ENCODE results near the gene HPS4. TPM values are rescaled to one million over a fixed set of nuclear protein-coding genes. Genes with fewer than 3 reads are reported as not detected.

Gene HPS4
- total and polyA plus RNA-seq, 11 donors, result 6.2 to 15.0 (median 9.3) TPM

DNA sequence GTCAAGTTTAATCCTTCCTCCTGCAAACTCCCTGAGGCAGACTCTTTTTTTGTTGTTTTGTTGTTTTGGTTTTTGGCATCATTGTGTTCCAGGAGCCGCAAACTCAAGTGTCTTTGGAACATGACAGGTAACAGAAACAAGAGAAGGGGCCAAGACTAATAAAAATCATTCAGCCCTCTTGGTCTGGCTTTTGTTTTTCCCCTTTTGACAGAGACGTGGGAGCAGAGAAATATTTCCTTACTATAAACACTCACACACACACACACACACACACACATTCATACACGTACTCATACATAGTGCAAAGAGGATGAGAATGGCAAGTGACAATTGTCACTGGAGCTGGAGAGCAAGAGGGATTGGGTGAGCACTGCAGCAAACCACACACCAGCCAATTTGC lies 65.0 kb downstream of the HPS4 start:
- Histone ChIP-seq H3K27me3 (peaks cover 0 to 38% (median 12%) of the 10 kb centered on the region in 9 donors), H3K36me3 (no peaks in the 10 kb centered on the region), H3K9me3 (peaks cover 0 to 14% (median 4%) of the 10 kb centered on the region in 12 donors), H3K4me1 (peaks cover 0 to 7% (median 0%) of the 10 kb centered on the region in 12 donors), H3K4me3 (no peak overlapping the region), H3K27ac (peak overlapping the region in 1 of 12 donors; percentile 43)
- TF ChIP-seq, protein P1, sequence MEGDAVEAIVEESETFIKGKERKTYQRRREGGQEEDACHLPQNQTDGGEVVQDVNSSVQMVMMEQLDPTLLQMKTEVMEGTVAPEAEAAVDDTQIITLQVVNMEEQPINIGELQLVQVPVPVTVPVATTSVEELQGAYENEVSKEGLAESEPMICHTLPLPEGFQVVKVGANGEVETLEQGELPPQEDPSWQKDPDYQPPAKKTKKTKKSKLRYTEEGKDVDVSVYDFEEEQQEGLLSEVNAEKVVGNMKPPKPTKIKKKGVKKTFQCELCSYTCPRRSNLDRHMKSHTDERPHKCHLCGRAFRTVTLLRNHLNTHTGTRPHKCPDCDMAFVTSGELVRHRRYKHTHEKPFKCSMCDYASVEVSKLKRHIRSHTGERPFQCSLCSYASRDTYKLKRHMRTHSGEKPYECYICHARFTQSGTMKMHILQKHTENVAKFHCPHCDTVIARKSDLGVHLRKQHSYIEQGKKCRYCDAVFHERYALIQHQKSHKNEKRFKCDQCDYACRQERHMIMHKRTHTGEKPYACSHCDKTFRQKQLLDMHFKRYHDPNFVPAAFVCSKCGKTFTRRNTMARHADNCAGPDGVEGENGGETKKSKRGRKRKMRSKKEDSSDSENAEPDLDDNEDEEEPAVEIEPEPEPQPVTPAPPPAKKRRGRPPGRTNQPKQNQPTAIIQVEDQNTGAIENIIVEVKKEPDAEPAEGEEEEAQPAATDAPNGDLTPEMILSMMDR (IDR thresholded peaks at IDR 0.05), result no peak
- TF ChIP-seq POLR2A (IDR thresholded peaks at IDR 0.05), result no peak
- DNase-seq, result no peak
- ATAC-seq, result no peak
- intact Hi-C loops (cut with DNase I), result no loop called here
- WGBS, 4 donors, result 48 to 63% (median 56%) methylated on average over 3 of the region's 3 CpGs

GRCh38 chr22:26417406-26417805 lies 66.2 kb downstream of the HPS4 start:
- peaks cover 0 to 49% (median 12%) of the 10 kb centered on the region in 9 donors for H3K27me3 ChIP-seq
- peaks cover 0 to 7% (median 0%) of the 10 kb centered on the region in 12 donors for H3K4me1 ChIP-seq
- H3K9me3 ChIP-seq, result peaks cover 0 to 1% (median 0%) of the 10 kb centered on the region in 12 donors
- H3K27ac ChIP-seq, result peak overlapping the region in 1 of 12 donors; percentile 43
- WGBS, 4 donors, result 59 to 83% (median 66%) methylated on average over 3 of the region's 3 CpGs
- ATAC-seq (no peak), DNase-seq (no peak)
- TF ChIP-seq, protein P1 (IDR thresholded peaks at IDR 0.05), result no peak
- no peak for TF ChIP-seq POLR2A (IDR thresholded peaks at IDR 0.05)
- H3K36me3 ChIP-seq, result no peaks in the 10 kb centered on the region
- no peak overlapping the region for H3K4me3 ChIP-seq
- intact Hi-C loops (cut with DNase I), result no loop called here

DNA sequence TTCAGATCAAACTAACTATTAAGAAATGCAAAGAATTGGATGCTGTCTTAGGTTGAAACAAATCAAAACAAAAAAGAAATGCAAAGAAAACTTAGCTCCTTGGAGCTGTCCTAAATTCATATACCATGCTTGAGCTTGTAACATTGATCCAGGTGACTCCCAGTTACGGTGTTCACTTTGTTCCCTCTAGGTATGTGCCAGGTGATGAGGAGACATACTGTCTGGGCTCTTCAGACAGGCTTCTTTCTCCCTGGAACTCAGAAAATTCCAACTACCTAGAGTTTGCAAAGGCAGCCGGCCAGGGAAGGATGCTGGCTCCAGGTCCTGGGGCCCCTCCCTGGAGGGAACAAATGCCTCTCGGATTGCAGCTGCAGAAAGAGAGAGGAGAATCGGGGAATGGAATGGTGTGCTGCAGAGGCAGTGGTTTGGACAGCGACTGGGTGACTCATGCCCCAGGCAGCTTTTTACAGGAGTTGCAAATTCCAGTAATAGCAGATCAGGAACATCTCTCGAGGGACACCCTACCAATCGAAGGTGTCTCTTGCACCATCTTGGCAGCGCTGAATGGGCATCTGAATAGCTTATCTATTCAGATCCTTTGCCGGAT lies 66.8 kb downstream of the HPS4 start:
- Histone ChIP-seq H3K27me3 (peaks cover 0 to 52% (median 12%) of the 10 kb centered on the region in 9 donors), H3K9me3 (no peaks in the 10 kb centered on the region), H3K36me3 (no peaks in the 10 kb centered on the region), H3K4me1 (peaks cover 0 to 7% (median 0%) of the 10 kb centered on the region in 12 donors), H3K27ac (no peak overlapping the region), H3K4me3 (no peak overlapping the region)
- intact Hi-C loops (cut with DNase I), result no loop called here
- DNase-seq, result no peak
- TF ChIP-seq, protein P1 (IDR thresholded peaks at IDR 0.05), result no peak
- TF ChIP-seq POLR2A (IDR thresholded peaks at IDR 0.05), result no peak
- 33 to 41% (median 36%) methylated on average over 9 of the region's 9 CpGs for WGBS, 4 donors
- peak in 1 of 4 donors; percentile 47 for ATAC-seq

GRCh38 chr22:26416256-26416655 lies 67.3 kb downstream of the HPS4 start:
- Histone ChIP-seq H3K27me3 (peaks cover 0 to 53% (median 12%) of the 10 kb centered on the region in 9 donors), H3K4me1 (peaks cover 0 to 7% (median 0%) of the 10 kb centered on the region in 12 donors), H3K27ac (no peak overlapping the region), H3K4me3 (no peak overlapping the region), H3K36me3 (no peaks in the 10 kb centered on the region), H3K9me3 (no peaks in the 10 kb centered on the region)
- ATAC-seq, result no peak
- no peak for DNase-seq
- TF ChIP-seq POLR2A (IDR thresholded peaks at IDR 0.05), result no peak
- TF ChIP-seq, protein P1 (IDR thresholded peaks at IDR 0.05), result no peak
- intact Hi-C loops (cut with DNase I), result no loop called here
- 61 to 77% (median 64%) methylated on average over 4 of the region's 4 CpGs for WGBS, 4 donors

Data from heart left ventricle (tissue), 16 donors.